ENCODE results near the gene AMIGO1.

Gene AMIGO1

DNA sequence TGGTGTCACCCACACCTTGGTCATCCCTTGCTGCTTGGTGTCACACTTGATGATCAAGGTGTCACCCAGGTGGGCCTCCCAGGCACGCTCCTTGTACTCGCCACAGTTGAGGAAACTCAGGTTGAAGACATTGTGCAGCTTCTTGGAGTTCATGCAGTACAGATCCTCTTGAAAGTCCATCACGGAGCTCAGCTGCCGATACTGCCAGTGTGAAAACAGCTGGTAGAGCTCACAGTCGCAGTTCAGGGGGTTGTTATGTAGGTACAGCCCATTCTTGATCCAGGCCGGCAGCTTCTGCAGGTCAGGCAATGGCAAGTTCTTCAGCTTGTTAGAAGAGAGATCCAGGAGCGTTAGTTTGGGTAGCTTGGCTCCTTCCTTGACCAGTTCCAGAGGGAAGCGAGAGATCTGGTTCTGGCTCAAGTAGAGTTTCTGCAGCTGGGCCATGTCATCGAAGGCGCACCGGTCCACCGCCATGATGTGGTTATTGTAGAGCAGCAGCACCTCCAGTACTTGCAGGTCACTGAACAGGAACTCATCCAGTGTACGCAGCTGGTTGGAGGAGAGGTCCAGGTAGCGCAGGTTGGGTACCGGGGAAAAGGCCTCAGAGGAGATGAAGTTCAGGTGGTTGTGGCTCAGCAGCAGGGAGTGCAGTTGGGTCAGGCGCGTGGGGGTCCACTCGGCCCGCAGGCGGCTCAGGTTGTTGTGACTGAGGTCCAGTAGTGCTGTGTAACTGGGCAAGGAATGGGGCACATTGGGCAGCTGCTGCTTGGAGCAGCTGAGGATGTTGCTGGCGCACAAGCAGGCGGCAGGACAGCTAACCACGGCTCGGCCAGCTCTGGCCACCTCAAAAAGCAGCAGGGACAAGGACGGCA, 1.3 kb downstream of the AMIGO1 start:
- in situ Hi-C loops (cut with MboI; ENCODE audit: low sequenced_read_pairs): no loop called here

DNA sequence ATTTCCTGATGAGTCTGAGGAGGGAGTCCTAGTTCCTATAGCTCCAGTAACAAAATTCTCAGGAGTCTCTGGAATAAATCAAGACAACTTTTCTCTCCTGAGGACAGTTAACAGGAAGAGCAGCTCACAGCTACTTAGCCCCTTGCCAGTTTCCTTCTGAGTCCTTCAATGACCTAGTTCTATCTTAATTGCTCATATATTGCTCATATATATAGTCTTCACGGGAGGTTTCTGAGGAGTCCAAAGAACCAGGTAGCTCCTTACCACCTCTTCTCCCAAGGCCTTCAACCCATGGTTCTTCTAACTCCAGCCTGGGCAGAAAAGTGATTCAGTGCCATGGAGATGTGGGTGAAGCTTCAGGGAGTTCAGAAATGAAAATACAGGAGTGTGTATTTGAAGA, 4.6 kb downstream of the AMIGO1 start:
- in situ Hi-C loops (cut with MboI; ENCODE audit: low sequenced_read_pairs): no loop called here

DNA sequence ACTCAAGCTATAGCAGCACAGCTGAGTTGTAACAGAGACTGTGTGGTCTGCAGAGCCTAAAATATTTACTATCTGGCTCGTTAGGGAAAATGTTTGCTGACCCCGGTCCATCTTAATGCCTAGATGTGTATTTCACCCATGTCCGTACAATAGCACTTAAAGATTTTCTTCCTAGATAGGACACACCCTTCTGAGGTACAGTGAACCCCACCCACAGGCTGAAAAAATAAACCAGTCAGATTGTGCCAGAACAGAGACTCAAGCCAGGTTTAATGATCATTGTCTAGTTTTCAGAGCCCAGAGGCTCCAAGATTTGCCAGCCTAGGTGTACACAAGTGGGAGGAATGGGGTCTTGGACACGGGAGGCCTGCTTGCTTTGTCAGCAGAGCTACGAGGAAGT, 5.6 kb downstream of the AMIGO1 start:
- in situ Hi-C loops (cut with MboI; ENCODE audit: low sequenced_read_pairs): no loop called here

DNA sequence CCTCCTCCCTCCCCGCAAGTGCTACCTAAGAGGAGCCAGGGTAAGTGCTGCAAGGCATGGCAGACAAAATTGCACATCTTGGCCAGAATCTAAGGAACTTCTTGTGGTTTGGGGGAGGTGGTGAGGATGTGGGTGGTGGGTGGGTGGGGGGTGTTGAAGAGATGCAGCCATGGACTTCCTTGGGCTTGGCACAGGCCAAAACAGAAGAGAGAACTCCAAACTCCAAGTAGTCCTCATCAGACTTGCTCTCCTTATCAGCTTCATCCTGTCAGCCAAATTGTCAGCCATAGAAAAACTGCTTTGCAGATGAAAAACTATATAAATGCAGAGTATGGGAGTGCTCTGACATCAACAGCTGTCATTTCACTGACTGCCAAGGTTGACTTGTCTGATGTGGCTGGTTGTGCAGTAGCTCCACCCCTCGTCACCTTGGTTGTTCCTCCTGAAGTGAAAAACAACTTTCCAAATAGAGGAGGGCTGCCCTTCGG, 7.1 kb downstream of the AMIGO1 start:
- in situ Hi-C loops (cut with MboI; ENCODE audit: low sequenced_read_pairs): no loop called here

DNA sequence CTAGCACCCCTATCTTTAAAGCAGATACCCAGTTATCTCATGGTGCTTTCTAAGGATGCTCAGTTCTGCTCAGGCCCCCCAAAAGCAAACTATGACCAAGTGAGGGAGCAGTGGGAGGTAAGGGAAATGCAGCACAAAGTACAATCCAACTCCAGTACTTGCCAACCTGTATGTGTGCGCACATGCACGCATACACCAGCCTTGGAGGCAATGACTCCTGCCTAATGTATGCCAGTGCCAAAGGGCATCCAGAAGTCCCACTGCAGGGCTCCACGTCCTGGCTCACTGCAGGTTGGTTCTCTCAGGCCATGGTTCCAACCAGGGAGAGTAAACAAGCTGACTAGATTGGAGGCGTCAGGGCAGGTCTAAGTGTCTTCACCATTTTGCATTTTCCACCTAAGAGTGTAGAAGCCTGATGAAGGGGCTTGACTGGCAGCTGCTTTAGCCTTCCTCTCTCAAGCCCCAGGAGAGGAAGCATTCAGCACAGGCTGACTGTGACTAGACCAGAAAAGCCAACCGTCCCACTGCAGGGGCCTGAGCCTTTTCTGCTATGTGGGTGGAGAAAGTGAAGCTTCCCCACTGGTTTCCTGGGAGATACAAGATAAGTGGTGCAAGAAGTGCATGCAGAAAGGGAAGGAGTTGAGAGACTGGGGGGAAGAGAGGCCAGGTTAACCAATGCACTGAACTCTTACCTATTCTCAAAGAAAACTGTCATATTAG, 7.7 kb downstream of the AMIGO1 start:
- in situ Hi-C loops (cut with MboI; ENCODE audit: low sequenced_read_pairs): no loop called here

DNA sequence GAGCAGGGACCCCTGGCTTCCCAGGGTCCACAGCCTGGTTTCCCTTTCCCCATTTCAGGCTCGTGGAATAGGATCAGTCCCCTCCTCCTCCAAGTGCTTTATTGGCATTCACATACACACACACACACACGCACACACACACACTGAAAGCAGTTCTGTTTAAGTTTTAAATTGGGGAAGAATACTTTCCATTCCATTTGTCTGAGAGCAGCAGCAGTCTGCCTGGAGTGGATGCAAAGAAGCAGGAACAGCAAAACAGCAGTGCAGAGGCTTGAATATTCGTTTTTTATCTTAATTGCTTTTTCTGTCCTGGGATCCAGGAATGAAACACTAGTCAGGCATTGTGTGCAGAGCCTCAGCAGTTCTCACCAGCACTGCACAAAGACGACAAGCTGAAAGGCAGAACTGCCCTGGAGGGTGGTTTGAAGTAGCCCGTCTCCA, 8.6 kb downstream of the AMIGO1 start:
- in situ Hi-C loops (cut with MboI; ENCODE audit: low sequenced_read_pairs): no loop called here

DNA sequence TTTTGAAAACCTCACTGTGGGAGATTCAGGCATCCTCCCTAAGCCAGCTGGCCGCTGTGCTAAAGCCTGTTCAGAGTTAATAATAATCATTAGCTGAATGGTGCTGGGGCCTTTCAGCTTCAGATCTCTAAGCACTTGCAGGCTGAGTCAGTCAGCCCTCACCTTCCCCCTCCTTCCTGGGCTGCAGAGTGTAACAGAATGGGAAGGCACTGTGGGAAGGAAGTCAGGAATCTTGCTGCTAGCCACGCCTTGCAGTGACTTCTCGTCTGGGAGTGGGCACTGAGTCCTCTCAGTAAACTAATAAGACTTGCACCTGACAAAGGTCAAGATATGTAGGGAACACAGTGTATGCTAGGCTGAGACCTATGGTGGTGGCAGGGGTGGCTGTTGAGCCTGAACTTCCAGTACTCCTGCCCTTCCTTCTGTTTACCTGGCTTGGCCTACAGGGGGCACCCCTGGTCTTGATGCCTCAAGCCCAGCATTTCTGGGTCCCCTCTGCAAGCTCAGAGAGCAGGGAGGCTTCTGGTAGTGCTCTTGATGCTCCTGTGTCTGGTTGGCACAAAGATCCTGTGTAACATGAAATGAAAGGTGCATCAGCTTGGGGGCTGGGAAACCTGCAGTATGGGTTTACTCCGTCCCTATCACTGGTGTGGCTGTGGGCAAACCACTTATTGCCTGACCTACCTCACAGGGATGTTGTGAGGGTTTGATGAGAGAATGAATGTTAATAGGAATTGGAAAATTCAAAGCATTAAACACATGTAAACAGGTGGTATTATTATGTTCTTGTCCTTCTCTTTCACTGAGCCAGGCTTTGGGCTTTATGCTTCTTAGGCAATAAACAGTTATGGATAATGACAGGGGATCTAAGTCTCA, 9.6 kb downstream of the AMIGO1 start:
- in situ Hi-C loops (cut with MboI; ENCODE audit: low sequenced_read_pairs): loop anchor here (5.0 kb wide), 1 partner anchor 32 kb away; no protein-coding TSS in a partner anchor

DNA sequence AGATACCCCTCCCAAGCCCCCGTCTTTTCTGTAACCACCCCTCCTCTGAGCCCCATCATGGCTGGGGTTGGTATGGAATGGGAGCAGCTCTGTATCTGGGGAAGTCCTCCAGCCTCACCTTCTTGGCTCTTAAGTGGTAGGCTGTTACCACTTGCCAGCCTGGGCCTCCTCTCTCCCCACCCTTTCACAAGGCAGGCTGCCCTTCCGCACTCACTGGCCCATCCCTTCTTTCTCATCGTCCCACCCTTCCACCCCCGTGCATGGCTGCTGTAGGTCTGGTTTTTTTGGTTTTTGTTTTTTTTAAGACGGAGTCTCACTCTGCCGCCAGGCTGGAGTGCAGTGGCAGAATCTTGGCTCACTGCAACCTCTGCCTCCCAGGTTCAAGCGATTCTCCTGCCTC, 10.4 kb downstream of the AMIGO1 start:
- in situ Hi-C loops (cut with MboI; ENCODE audit: low sequenced_read_pairs): loop anchor here (5.0 kb wide), 1 partner anchor 33 kb away; no protein-coding TSS in a partner anchor

DNA sequence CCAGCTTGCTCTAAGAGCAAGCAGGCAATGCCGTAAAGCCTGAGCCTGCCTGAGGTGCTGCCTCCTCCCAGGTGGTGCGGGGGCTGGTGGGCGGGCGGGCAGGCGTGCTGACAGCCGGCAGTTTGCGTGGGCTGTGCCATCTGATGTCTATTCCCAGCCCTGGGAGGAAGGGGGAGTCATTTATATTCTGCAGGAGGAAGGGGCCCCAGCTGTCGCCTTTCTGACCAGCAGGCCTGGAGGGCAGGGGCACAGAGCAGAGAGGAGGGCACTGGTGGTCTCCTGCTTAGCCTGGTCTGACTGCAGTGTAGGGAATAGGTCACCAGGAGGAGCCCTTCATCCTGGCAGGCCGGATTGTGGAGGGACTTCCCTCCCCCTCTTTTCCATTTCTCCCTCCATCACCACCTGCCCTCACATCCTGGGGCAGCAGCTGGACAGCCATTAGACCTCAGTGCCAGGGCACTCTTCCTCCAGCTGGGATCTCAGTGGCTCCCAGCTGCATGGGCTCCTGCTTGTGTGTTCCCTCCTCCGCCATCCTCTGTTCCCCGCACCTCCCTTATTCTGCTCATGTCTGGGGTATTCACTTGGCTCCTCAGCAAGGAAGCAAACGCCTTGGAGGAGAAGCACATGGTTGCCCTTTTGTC, 11.2 kb downstream of the AMIGO1 start:
- in situ Hi-C loops (cut with MboI; ENCODE audit: low sequenced_read_pairs): loop anchor here (5.0 kb wide), 1 partner anchor 34 kb away; no protein-coding TSS in a partner anchor

DNA sequence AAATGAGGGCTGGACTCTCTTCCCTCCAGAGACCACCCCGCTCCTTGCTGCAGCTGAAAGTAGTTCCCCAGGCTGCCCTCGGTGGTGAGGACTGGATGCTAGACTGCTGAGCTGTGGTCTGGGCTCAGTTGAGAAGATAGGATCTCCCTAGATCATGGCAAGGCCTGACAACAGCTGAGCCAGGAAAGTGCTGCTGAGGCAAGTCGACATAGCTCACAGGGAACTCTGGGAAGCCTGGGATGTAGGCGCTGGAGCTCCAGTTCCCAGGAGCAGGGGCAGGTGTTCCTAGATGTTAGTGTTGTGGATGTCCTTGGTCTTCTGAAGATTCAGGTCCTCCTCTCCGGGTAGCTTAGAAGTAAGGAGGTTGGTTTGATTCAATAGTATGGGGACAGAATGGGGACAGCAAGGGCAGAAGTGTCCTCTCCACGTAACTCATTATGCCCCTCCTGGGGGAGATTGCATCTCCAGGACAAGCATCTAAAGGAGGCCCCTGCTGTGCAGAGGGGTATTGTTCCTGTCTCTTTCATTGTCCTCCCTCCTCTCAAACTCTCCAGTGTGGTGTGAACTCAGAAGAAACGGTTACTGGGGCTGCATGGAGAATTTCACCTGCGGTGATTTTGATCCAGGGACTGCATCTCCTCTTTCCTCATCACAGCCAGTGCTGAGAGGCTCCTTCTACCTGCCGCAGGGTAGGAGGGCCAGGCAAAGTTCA, 11.9 kb downstream of the AMIGO1 start:
- in situ Hi-C loops (cut with MboI; ENCODE audit: low sequenced_read_pairs): loop anchor here (5.0 kb wide), 1 partner anchor 35 kb away; no protein-coding TSS in a partner anchor

DNA sequence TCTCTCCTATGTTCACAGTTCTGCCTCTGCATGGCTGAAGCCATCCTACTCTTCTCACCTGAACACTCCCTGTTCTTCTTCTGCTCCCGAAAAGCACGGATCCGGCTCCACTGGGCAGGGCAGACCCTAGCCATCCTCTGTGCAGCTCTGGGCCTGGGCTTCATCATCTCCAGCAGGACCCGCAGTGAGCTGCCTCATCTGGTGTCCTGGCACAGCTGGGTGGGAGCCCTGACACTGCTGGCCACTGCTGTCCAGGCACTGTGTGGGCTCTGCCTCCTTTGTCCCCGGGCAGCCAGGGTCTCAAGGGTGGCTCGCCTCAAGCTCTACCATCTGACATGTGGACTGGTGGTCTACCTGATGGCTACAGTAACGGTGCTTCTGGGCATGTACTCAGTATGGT, 13.8 kb downstream of the AMIGO1 start:
- in situ Hi-C loops (cut with MboI; ENCODE audit: low sequenced_read_pairs): loop anchor here (5.0 kb wide), 1 partner anchor 37 kb away; no protein-coding TSS in a partner anchor

DNA sequence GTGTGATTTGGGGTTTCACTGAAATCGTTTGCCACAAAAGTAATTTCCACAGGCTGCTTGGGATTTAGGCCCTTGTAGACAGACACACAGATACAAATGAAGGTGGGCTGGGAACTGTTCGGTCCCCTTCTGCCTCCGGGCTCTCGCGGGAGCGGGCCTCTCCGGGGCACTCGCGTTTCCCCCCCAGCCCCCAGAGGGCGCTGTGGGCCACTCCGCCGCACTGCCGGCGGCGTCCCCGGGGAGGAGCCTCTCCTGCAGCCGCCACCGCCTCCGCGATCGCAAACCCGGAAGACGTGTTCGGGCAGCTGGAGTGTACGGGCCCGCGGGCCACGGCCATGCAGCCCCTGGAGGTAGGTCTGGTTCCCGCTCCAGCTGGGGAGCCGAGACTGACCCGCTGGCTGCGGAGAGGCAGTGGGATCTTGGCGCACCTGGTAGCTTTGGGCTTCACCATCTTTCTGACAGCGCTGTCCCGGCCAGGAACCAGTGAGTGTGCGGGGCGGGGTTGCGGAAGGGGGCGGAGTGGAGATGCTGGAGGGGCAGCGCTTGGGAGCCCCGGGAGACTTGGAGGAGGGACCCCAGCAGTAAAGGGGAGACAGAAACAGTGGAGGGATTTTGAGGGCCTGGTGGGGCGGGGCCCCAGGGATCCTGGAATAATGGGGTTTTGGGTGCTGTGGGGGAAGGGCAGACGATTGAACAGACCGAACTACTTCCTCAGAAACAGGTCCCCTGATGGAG, 15.6 kb downstream of the AMIGO1 start, which contains the start of gene CYB561D1:
Gene CYB561D1 (plus strand): TSS at position 290 of the 735 bp plus-strand sequence. CDS start 46 bp downstream, at position 336.
- in situ Hi-C loops (cut with MboI; ENCODE audit: low sequenced_read_pairs): no loop called here

DNA sequence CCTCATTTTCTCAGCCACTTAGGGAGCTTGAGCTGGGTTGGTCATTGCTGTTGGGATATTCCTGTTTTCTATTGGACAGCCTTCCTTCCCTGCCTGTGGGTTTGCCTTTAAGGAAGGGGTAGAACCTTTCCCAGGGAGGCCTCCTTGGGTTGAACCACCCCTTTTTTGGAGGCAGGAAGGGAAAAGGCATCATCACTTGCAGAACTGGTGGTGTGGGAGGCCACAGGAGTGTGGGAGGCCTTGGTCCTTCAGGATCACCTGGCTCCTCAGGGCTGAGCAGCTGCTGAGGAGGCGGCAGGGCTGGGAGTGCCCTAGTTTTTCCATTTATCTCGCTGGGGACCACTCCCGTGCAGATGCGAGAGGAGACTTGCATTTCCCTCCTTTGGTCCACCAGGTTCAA, 16.3 kb downstream of the AMIGO1 start:
- in situ Hi-C loops (cut with MboI; ENCODE audit: low sequenced_read_pairs): no loop called here

DNA sequence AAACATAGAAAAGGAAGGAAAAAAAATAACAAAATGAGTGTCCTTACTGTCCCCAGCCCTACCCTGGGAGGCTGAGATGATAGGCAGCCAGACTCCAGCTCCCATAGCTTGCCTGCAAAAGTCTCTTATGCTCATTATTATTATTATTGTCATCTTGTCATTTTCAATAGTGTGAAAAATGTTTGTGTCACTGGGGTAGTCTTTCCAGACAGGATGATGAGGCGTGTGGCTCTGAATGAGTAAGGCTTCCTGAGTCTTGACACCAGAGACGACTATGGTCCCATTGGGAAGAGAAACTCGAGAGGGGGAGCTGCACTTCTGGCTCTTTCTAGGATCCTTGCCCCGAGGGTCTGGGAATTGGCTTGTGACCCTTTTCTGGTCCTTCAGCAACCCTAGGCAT, 16.7 kb downstream of the AMIGO1 start:
- in situ Hi-C loops (cut with MboI; ENCODE audit: low sequenced_read_pairs): no loop called here

DNA sequence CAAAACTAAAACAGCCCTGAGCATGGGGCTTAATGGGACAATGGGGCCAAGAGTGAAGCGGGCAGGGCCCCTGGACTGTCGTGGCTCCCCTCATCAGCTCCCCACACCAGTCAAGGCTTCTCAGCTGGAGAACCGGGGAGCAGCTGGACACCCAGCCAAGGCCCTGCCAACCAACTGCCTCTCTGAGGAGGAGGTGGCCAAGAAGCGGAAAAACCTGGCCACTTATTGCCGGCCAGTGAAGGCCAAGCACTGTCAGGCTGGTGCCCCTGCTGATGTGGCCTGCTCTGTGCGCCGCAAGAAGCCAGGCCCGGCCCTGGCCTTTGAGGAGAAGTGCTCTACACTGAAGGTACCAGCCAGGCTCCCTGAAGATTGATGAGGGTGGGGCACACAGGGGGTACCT, 18.2 kb downstream of the AMIGO1 start:
- in situ Hi-C loops (cut with MboI; ENCODE audit: low sequenced_read_pairs): no loop called here

DNA sequence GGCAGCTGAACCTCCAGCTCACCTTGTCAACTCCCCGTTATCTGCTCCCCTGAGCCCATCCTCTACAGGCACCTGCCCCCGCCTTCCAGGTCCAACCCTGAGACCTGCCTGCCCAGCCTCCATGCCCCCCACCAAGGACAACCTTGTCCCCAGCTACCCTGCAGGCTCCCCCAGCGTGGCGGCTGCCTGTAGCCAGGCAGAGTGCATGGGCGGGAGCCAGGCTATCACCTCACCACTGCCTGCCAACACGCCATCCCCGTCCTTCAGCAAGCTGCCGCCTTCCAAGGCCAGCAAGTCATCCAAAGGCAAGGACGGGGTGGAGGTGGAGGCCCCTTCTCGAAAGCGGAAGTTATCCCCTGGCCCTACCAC, 18.6 kb downstream of the AMIGO1 start:
- in situ Hi-C loops (cut with MboI; ENCODE audit: low sequenced_read_pairs): no loop called here

DNA sequence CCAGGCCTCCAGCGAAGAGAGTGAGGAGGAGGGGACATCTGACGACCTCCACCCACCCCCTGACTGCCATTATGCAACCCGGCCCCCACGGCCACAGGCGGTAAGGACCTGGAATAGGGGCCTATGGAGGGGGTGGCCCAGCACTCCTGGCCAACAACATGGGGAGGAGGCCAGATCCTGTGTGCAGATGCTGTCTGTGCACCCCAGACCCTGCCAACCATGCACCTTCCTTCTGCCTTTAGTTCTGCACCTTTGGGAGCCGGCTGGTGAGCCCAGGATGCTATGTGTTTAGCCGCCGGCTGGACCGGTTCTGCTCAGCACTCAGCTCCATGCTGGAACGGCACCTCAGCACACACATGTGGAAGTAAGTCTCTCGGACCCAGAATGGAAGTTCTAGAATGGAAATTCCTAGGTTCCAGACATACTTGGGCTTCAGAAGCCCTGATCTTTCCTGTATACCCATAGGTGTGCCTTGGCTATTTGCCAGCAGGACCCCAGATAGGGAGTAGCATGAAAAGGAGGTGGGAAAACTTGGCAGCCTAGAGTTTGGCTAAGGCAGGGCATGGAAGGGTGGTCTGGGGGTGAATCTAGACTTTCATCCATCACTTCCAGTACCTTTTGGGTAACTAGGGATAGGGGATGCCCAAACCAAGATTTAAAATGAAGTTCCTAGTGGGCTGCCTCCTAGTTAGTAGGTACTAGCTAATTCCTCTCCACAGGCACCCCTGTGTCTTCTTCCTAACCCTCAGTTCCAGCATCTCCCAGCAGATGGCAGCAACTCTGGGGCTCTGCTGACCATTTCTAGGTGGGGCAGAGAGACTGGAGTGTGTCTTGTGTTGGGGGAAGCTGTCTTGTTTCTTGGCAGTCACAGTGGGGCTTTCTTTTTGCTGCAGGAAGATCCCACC, 19.2 kb downstream of the AMIGO1 start:
- in situ Hi-C loops (cut with MboI; ENCODE audit: low sequenced_read_pairs): no loop called here

DNA sequence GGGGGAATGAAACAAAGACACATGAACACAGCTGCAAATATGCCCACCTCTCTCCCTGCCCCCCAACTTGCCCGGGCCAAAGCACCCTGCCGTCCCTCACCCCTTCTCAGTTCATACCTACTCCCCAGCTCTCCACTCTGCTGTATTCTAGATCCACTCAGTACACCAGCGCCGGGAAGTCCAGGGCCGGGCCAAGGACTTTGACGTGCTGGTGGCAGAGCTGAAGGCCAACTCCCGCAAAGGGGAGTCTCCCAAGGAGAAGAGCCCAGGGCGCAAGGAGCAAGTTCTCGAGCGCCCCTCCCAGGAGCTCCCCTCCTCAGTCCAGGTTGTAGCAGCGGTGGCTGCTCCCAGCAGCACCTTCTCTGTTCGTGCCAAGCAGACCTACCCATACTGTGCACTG, 20.8 kb downstream of the AMIGO1 start:
- in situ Hi-C loops (cut with MboI; ENCODE audit: low sequenced_read_pairs): no loop called here
